GM06990 (cell line): ENCODE results near the gene PROC.

Source experiments
- DNase-seq: peaks from one replicate; pipeline ENCODE4 v3.0.0-alpha.2; 2011; ENCODE audit not compliant: insufficient read length; ENCODE audit errors: extremely low read depth
- H3K27me3 ChIP-seq: replicated peaks from 2 replicates; pipeline ENCODE4 v1.6.0; 2011; ENCODE audit warnings: low read length; ENCODE audit not compliant: control insufficient read depth, insufficient read depth
- H3K36me3 ChIP-seq: 2 replicates; pipeline ENCODE4 v1.5.1; 2011; ENCODE audit warnings: low read length; ENCODE audit not compliant: control insufficient read depth, insufficient read depth
- H3K4me3 ChIP-seq: replicated peaks from 2 replicates; pipeline ENCODE4 v1.5.1; 2011; ENCODE audit warnings: low read depth, mild to moderate bottlenecking, control low read depth, low read length
- TF ChIP-seq, protein P1 (sequence below): IDR thresholded peaks from 2 replicates; pipeline ENCODE4 v1.5.1; 2011; ENCODE audit warnings: low read length, control low read depth, mild to moderate bottlenecking, inconsistent platforms; ENCODE audit not compliant: insufficient read depth, poor library complexity, severe bottlenecking

Gene PROC

GRCh38 chr2:127410871-127411652 is 7.2 kb upstream of the PROC start:
- TF ChIP-seq, protein P1, sequence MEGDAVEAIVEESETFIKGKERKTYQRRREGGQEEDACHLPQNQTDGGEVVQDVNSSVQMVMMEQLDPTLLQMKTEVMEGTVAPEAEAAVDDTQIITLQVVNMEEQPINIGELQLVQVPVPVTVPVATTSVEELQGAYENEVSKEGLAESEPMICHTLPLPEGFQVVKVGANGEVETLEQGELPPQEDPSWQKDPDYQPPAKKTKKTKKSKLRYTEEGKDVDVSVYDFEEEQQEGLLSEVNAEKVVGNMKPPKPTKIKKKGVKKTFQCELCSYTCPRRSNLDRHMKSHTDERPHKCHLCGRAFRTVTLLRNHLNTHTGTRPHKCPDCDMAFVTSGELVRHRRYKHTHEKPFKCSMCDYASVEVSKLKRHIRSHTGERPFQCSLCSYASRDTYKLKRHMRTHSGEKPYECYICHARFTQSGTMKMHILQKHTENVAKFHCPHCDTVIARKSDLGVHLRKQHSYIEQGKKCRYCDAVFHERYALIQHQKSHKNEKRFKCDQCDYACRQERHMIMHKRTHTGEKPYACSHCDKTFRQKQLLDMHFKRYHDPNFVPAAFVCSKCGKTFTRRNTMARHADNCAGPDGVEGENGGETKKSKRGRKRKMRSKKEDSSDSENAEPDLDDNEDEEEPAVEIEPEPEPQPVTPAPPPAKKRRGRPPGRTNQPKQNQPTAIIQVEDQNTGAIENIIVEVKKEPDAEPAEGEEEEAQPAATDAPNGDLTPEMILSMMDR, result no peak
- no peak for DNase-seq
- no peaks in the 10 kb centered on the region for H3K27me3 ChIP-seq
- H3K4me3 ChIP-seq, result 0 out of 2 replicates have a peak overlapping the region, but pooled peaks have one; percentile 23
- H3K36me3 ChIP-seq, result no peaks in the 10 kb centered on the region

GRCh38 chr2:127411653-127412369 is 6.4 kb upstream of the PROC start:
- Histone ChIP-seq H3K4me3 (no peak overlapping the region), H3K36me3 (no peaks in the 10 kb centered on the region), H3K27me3 (no peaks in the 10 kb centered on the region)
- TF ChIP-seq, protein P1, result no peak
- DNase-seq, result no peak

DNA sequence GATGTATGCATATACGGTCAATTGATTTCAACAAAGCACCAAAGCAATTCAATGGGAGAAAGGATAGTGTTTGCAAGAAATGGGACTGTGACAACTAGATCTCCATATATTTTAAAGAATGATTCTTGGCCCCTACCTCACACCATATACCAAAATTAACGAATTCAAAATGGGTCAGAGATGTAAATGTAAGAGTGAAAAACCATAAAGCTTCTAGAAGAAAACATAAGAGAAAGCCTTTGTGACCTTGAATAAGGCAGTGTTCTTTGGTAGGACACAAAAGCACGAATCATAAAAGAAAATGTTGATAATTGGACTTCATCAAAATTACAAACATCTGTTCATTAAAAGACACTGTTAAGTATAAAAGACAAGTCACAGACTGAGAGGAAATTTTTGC is 5.0 kb upstream of the PROC start:
- Histone ChIP-seq H3K27me3 (no peaks in the 10 kb centered on the region), H3K4me3 (no peak overlapping the region), H3K36me3 (no peaks in the 10 kb centered on the region)
- TF ChIP-seq, protein P1, result no peak
- no peak for DNase-seq

- TF ChIP-seq, protein P1, result no peak
- H3K27me3 ChIP-seq, result no peaks in the 10 kb centered on the region
- no peak overlapping the region for H3K4me3 ChIP-seq
- no peaks in the 10 kb centered on the region for H3K36me3 ChIP-seq
- no peak for DNase-seq
Observed at GRCh38 chr2:127413782-127414637, 4.2 kb upstream of the PROC start.

GRCh38 chr2:127414638-127415592 is 3.3 kb upstream of the PROC start:
- no peak for DNase-seq
- Histone ChIP-seq H3K36me3 (no peaks in the 10 kb centered on the region), H3K27me3 (no peaks in the 10 kb centered on the region), H3K4me3 (no peak overlapping the region)
- TF ChIP-seq, protein P1, result no peak
